Activated CD8-positive, alpha-beta memory T cell treated with anti-CD3 and anti-CD28 coated beads, Interleukin-2, amount 50 U/mL, for 24 hours (primary cell): Measurements from ENCODE around the gene CLTCL1.
A peak's percentile ranks its signal among the peaks of the same experiment; 100 is the strongest.

Source experiments
- DNase-seq: peaks from one replicate; pipeline ENCODE4 v3.0.0-alpha.2; 2020; ENCODE audit errors: extremely low read depth

CLTCL1 gene

DNA sequence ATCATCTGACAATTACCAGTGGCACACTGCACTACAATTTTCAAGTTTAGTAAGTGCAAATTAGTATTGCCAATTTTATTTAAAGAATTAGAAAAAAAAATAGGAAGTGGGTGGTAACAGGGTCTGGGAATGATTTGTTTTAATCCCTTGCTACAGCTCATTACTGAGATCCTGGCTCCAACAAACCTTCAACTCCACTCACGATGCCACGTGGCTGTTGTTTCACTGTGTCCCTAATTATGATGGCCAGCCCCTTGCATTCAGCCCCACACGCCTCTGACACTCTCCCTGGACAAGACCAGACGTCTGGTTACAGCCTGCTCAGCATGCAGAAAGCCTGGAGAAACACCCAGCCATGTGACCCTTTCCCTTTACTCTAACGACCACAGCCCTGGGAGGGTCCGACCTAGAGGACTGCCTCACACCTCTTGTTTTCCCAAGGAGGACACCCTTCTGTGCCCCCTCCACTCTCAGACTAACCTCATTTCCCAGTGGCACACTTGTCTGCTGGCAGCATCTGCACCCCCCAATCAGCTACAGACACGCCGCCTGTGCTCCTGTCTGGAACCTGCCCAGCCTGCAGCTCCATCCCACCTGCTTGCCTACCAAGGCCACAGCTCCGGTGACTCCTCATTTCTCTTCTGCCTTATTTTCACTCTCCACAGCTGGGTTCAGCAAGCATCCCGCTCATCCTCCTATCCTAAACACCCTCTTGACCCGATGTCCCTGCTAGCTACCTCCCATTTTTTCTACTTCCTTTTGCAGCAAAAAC, 94.5 kb downstream of the CLTCL1 start:
- DNase-seq: no peak

DNA sequence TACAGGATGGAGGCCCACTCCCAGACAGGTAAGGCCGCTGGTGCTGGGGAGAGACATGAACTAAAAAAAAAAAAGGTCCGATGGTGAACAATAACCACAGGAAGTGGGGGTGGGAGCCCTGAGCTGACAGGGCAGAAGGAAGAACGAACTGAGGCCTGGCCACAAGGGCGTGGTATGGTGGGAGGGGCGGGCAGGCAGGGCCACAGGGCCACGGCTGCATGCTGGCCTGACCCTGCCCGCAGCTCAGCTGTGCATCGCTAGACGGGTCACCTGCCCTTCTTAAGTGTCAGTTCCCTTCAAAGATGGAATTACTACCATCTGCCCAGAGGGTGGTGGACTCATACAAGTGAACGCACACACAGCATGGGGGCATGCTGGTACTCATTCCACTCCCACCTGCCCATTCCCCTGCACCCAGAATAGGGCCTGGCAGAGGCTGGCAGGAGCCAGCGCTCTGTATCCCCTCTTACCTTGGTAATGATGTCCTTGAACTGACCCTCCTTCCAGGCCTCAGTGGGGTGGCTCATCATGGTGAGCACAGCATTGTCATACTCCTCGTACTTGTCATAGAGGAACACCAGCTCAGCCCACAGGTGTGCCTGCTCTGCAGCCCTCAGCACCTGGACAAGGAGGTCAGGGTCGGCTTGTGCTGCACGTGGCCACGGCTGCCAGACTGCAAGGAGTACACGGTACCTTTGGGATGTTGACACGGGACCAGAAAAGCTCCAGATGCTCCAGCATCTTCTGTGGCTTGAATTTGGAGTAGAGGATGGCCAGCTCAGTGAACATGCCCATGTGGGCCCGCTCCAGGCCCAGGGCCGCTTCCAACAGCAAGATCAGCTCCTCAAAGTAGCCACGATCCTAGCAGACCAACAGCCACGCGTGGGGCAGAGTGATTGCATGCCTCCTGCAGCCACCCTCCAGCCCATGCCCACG, 95.5 kb downstream of the CLTCL1 start:
- no peak for DNase-seq

DNA sequence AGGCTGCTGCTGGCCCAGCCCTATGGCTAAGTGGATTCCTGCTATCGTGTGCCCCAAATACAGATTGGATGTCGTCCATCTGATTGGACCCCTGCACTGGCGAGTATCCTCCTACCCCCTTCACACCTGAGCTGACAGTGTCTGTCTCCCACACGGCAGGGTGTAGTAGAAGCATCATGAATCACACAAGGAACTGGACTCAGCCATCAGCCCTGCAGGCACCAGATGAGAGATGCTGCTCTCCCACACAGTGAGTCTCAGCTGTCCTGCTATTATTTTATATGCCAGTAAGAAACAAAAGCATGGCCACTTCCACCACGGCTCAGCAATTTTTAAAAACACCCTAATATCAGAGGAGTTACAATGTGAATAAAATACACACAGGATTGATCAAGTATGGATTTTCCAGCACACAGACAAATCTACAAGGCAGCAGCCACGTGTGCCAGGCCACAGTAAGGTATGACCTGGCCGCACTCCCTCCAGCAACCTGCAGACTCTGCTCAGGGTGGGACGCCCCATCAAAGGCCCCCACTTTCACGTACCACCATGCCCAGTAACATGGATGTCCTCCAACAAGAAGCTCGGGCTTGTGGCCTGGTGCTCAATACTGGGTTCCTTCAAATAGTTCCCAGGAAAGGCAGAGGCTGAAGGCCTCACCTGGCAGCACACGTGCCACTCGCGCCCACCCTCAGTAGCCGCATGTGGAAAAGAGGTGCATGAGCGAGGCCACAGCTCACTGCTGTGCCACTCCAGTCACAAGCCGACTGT, 96.6 kb downstream of the CLTCL1 start:
- no peak for DNase-seq

DNA sequence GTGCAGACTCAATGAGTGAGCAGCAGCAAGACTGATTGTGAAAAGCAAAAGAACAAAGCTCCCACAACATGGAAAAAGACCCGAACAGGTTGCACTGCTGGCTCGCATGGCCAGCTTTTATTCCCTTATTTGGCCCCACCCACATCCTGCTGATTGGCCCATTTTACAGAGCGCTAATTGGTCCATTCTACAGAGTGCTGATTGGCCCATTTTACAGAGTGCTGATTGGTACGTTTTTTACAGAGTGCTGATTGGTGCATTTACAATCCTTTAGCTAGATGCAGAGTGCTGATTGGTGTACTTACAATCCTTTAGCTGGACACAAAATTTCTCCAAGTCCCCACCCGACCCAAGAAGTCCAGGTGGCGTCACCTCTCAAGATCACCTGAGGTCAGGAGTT, 97.6 kb downstream of the CLTCL1 start:
- DNase-seq: no peak

DNA sequence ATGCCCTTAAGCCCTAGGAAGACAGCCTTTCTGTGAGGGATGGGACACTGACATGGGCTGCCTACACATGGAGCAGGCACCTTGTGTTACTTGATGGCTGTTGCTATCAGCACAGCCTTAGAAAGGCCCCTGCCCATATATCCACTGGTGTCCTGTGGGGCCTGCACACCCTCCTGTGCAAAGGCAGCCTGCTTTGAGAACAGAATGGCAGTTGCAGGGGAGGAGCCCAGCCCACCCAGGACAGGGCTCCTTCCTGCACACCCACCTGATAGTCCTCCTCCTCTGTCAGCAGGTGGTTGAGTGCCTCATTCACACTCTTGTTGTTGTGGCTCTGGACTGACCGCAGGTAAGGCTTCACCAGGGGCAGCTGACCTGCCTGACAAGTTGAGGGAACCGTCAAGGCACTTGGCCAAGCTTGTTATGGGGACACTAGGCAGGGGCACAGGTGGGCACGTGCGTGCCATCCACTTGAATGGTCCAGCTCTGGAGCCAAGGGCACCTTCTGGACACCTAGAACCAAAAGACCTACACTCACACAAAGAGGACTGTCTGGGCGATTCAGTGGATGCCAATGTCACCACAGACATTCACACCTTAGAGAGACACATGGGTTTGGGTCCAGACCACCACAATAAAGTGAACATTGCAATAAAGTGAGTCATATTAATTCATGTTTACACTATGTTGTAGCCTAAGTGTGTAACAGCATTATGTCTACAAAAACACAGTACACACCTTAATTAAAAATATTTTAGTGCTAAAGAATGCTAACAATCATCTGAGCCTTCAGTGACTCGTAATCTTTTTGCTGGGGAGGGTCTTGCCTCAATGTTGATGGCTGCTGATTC, 103.6 kb downstream of the CLTCL1 start:
- DNase-seq: no peak

DNA sequence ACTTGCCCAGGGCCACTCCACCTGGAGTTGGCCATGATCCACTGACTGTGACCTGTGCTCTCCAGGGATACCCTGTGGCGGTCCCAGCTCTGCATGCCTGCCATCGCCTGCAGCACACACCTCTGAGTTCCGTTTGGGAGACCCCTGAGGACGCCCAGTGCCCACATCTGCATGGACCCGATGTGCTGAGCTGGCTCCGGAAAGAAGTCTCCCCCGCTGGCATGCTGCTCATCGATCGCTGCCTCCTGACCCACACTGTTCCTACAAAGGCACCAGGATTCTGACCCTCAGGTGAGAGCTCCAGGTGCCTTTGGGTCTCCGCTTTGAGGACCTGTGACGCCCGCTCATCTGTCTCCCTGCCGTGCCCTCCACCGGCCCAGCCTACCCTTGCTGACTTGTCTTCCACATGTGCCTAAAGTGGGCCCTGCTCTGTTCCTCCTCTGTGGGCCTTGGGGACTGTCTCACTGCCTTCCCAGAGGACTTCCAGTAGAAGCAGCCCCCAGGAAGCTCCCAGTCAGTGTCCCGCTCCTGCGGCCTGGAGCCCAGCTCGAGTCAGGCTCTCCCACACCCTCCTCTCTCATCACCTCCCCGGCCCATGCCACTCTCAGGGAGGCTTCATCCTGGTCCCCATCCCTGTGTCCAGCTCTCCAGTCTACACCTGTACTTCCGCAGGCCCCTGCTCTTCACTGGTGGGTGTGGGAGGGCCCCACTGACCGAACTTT, 107.1 kb downstream of the CLTCL1 start:
- DNase-seq: no peak

DNA sequence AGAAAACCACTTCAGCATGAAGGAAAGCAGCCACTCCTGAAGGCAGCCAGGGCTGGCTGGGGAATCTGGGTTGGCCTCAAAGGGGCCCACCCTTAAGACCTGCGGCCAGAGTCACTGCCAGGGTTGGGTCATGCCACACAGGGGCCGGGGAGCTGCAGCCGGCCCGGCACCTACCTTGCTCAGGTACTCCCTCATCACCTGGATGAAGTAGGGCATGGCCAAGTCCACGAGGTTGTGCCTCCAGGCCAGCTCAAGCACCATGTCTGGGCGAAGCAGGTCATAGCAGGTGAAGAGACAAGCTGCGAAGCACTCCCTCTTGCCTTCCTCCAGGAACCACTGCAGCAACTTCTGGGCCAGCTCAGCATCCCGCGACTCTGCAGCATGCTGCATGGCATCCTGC, 108.3 kb downstream of the CLTCL1 start:
- no peak for DNase-seq

DNA sequence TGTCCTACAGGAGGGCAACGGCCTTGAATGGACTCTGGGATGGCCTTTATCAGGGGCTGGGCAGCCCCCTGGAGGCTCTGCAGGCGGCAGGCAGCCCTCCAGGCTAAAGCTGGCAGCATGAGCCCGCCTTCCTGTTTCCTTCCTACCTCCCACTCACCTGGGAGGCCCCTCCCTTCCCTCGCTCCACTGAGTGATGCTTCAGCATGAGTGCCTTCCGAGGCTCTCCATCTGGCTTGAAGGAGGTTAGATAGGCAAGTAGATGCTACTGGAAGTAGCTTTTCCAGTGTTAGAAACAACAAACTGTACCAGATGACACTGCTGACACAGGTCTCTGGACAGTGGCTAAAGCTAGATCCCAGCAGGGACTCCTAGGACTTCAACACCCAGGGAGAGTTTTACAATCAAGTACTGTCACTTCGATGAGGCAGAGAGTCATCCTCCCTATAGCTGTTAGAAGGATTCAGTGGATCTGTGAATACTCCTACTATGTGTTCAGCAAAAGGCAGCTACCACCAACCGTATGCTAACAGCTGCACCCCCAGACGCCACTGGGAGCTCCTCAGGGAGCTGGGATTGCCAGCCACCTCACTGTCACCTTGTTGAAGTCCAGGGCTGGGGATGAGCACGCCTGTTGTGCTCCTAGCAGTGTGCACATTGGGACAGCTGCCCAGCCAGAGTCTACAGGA, 108.9 kb downstream of the CLTCL1 start:
- DNase-seq: no peak

DNA sequence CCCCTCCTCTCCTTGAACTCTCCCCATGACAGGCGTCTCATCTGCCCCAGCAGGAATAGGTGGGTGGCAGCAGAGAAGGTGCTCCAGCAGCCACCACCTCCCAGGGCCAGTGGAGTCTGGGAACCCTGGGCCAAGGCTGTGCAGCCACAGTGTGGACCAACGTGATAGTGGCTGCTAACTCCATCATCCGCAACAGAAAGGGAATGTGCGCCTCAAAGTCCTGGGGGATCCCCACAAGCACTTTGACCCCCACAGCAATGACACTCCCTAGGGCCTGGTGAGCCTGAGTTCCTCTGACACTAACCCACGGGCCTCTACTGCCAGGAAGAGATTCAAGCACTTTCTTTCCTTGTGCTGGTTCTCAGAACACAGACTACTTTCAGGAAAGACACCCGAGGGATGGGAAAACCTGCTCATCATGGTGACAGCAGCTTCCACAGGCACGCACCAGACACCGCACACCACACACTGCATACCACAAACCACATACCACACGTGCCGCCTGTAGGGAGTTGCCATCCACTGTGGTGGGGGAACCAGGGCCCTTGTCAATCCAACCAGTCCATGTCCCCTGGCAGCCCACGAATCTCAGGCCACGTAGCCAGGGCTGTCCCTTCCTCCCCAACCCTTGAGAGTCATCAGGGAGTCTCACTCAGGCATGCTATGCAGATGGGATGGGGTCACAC, 109.6 kb downstream of the CLTCL1 start:
- DNase-seq: no peak

DNA sequence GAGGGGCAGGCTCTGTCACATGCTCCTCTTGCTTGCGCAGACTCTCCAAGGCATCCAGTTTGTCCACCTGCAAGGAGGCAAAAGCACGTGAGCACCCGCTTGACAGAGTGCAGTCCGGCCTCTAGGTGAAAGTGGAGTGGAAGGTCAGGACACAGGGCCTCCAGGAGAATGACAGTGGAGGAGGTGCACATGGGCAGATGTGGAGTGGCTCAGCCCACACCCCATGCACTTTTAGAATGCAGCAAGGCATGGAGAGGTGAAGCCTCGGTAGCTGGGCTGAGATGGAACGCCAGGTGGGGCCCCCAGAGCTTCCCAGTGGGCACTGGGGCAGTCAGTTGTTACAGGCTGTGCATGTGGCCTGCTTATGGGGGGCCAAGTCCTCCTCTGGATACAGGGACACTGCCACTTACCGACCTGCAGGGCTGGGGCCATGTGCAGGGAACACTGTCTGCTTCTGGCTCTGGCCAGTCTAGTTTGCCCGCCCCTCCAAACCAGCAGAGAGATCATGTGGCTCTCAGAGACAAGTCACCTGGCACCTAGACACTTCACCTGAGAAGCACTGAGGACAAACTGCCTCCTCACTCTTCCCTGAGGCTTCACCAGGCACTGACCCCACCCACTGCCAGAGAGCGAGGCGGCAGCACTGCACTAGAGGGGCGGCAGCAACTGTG, 110.6 kb downstream of the CLTCL1 start:
- no peak for DNase-seq

DNA sequence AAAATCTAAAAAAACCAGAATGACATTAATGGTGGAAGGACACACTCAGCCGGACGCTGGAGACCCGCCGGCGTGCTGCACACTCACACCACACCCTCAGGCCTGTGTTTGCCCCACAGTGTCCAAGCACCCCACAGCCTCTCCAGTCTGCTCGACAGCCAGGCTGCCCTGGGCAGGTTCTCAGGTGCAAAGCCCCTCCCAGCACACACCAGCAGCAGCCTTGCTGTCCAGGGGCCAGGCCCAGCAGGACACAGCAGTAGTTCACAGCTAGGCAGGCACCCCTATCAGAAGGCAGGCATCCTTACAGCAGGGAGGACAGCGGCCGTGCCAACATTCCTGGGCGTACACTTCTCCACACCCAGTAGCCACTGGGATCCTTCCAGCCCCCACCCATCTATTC, 111.3 kb downstream of the CLTCL1 start:
- DNase-seq: no peak

DNA sequence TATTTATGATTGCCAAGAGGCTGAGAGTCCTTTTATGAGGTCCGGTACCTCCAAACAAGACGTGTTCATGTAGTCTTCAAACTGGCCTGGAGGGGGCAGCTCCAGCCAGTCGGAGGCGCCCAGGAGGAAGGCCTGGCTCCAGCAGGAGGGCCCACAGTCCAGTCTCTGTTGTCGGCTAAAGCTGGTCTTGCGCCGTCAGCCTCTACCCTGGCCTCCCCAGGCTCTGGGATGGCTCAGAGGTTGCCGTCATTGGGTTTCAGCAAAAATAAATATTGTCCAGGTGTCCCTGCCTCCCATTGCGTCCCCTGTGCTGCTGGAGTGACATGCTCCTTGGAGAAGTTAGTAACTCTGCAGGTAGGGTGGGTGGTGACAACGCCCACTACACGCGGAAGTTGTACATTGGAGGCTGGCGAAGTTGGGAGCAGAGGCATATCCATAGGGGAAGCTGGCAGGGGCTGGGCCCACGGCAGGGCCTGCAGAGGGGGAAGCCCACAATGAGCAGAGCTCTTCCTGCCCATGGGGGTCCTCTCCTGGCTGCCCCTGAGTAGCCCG, 111.9 kb downstream of the CLTCL1 start:
- no peak for DNase-seq

DNA sequence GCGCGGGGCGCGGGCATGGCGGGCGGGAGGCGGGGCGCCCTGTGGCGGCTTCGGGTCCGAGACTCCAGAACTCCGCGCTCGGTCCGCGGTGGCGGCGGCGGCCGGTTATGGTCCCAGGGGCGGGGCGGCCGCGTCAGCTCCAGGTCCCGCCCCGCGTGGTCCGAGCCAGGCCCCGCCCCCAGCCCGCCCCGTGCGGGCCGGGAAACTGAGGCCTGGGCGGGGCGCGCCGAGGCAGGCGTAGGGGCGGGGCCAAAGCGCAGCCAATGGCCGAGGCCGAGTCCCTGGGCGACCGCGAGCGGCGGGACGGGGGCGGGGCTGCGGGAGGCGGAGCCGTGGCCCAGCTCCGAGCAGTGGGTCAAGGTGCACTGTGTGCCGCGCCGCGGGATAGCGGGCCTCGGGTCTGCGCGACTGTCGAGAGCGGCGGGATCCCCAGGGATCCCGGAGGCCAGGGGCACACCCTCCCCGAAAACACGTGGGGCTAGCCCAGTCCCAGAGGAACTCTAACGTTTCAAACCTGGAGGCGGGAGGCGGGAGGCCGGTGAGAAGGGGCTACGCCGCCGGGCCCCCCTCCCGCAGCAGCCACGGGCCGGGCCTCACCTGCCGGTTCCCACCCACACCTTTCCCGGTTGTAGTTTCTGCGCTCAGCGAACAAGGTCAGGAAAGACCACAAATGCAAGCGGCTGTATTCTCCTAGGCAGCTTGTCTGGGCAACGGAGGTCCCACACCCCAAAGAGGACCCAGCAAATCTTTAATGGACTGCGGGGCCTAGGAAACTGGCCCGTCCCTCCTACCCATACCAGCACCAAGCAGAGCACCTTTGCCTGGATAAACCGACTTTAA, 112.6 kb downstream of the CLTCL1 start, which contains the start of gene SLC25A1:
SLC25A1 (minus strand) TSS at position 80 of the 840 bp plus-strand sequence; CDS start at position 17, 63 bp downstream.
- DNase-seq: peak; percentile 70

DNA sequence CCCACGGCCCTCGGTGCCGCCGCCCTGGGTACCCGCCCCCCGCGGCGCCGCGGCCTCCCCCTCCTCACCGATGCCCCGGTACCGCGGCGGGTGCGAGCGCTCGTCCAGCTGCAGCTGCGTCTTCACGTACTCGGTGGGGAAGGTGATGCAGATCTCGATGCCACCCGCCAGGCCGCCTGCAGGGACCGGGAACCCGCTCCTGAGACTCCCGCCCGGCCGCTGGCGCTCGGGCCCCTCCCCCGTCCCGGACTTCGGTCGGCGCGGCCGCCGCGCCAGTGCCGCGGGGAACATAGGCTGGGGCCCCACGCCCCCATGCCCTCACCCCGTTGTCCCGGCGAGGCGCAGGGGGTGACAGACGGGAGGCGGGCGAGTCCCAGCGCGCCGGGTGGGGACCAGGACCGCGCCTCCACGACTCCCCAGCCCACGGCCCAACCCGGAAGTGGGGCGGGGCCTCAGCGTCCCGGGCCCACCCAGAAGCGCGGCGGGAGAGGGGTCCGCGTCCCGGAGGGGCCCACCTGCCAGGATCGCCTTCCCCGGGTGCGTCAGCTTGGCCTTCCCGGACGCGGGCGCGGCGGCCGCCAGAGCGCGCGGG, 113.4 kb downstream of the CLTCL1 start:
- DNase-seq: no peak

DNA sequence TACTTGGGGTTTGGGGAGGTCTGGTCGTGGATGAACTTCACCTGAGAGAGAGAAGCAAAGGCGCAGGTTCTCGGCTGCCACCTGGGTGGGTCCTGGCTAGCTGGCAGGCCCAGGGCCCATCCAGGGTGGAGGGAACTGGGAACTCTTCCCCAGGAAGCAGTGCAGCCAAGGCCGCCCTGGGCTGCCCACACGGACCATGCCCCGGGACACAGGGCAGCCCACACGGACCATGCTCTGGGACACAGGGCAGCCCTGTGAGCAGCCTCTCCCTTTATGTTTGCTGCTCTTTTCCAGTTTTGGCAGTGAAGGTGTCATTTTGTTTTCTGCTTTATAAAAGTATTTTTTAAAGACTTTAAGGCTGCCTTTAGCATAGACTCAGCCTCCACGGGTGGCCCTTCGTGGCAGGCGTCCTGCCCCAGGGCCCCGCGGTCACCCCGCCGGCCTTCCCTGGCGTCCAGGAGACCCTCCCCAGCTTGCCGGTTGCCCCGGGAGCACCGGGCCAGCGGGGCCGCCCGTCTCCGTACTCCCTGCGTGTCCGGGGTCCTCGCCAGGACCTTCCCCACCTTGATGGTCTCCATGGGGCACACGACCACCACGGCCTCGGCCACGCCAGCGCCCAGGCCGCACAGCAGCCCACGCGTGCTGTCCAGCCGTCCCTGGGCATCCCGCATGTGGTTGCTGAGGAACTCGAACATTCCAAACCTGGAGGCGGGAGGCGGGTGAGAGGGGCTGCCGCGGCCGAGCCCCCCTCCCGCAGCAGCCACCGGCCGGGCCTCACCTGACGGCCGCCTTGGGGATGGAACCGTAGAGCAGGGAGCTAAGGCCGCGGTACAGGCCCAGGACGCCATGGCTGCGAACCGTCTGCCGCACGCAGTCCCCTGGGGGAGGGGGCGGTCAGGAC, 114.1 kb downstream of the CLTCL1 start:
- no peak for DNase-seq

DNA sequence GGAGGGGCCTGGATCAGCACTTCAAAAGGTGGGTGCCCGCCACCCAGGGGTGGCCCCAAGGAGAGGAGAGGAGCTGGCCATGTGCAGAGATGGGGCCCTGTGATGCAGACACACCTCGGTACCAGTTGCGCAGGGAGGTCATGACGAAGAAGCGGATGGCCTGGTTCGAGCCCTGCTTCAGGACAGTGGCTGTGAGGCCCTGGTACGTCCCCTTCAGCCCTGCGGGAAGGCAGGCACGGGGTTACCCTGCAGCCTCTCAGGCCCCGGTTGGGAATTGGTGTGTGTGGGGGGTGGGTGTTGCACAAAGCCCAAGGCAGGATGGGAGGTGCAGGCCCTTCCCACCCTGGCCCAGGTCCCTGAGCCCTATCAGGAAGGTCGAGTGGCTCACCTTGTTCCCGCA, 114.8 kb downstream of the CLTCL1 start:
- no peak for DNase-seq
